GM12878 (cell line): ENCODE measurements around the gene RABL3. TPM values are rescaled to one million over a fixed set of nuclear protein-coding genes. Genes with fewer than 3 reads are reported as not detected.

Experiments
- ATAC-seq: fragments of 200-7000 bp; cut with Tn5 transposase; 3 replicates; pipeline ENCODE4 v1.9.1; 2020; ENCODE audit warnings: mild to moderate bottlenecking, moderate library complexity
- BruUV-seq: library from RNA; stranded (reverse); fragments of 400-500 nt; replicated peaks from 2 replicates; lab custom pipeline; 2021; lab: Mats Ljungman, UMichigan
- CTCF ChIA-PET: fragments of 300-600 bp; sonication (Branson Sonifier 250); formaldehyde crosslinking; extraction: SDS; loops from one replicate; lab custom pipeline; 2021; ENCODE audit warnings: inconsistent platforms; lab: Yijun Ruan, JAX
- POLR2A ChIA-PET: fragments of 350-600 bp; formaldehyde crosslinking; extraction: SDS; loops from one replicate; lab custom pipeline; 2021; ENCODE audit warnings: inconsistent platforms; lab: Charles Lee
- RAD21 ChIA-PET: fragments of 300-600 bp; sonication (Branson Sonifier 250); formaldehyde crosslinking; loops from one replicate; lab custom pipeline; 2023; ENCODE audit warnings: antibody characterized with exemption; ENCODE audit not compliant: unreplicated experiment; lab: Charles Lee
- SMC1A ChIA-PET: fragments of 300-600 bp; sonication (Branson Sonifier 250); formaldehyde crosslinking; loops from one replicate; lab custom pipeline; 2023; ENCODE audit not compliant: unreplicated experiment, uncharacterized antibody; lab: Charles Lee
- DNase-seq: peaks from one replicate; pipeline ENCODE4 v3.0.0-alpha.2; 2011; ENCODE audit warnings: low read depth, low spot score
- FAIRE-seq: peaks from 3 replicates; lab custom pipeline; 2011; peaks lifted over from hg19 to GRCh38; lab: Jason Lieb, UNC
- H2AFZ ChIP-seq: 2 replicates; pipeline ENCODE4 v1.6.0; 2011; ENCODE audit warnings: low read depth, low read length, control low read depth; ENCODE audit not compliant: control insufficient read depth
- H3K27ac ChIP-seq: 2 replicates; pipeline ENCODE4 v1.5.1; 2011; ENCODE audit warnings: control low read depth; ENCODE audit not compliant: control insufficient read depth, insufficient read depth
- H3K27me3 ChIP-seq, 2 experiments: replicated peaks in 1 of 2; 2 replicates each; pipeline versions ENCODE4 v1.6.0 to v1.6.1; 2011; ENCODE audit warnings: low read length in 1 of 2; ENCODE audit not compliant: control insufficient read depth in 2 of 2, insufficient read depth in 2 of 2
- H3K36me3 ChIP-seq, 2 experiments: 2 replicates each; pipeline ENCODE4 v1.5.1; 2011; ENCODE audit warnings: low read length in 1 of 2; ENCODE audit not compliant: control insufficient read depth in 2 of 2, insufficient read depth in 2 of 2
- H3K4me1 ChIP-seq: 2 replicates; pipeline ENCODE4 v1.6.1; 2011; ENCODE audit warnings: mild to moderate bottlenecking, low read length, moderate library complexity, mixed read lengths; ENCODE audit not compliant: control insufficient read depth, insufficient read depth
- H3K4me2 ChIP-seq: 2 replicates; pipeline ENCODE4 v1.6.0; 2011; ENCODE audit warnings: control low read depth; ENCODE audit not compliant: control insufficient read depth, insufficient read depth
- H3K4me3 ChIP-seq: fragments of 200-600 bp; sonication (generic); 2 replicates; pipeline ENCODE4 v1.5.1; 2016
- H3K79me2 ChIP-seq: 2 replicates; pipeline ENCODE4 v1.6.0; 2011; ENCODE audit warnings: low read length; ENCODE audit not compliant: control insufficient read depth, insufficient read depth
- H3K9ac ChIP-seq: 2 replicates; pipeline ENCODE4 v1.8.0; 2011; ENCODE audit warnings: low read length, control low read depth, mixed read lengths; ENCODE audit not compliant: control insufficient read depth, insufficient read depth
- H3K9me3 ChIP-seq: replicated peaks from 3 replicates; pipeline ENCODE4 v1.5.1; 2011; ENCODE audit warnings: mild to moderate bottlenecking, low read length; ENCODE audit not compliant: control insufficient read depth, insufficient read depth
- H4K20me1 ChIP-seq: 2 replicates; pipeline ENCODE4 v1.6.0; 2011; ENCODE audit not compliant: control insufficient read depth, insufficient read depth
- BACH1 ChIP-seq: fragments of 450-650 bp; IDR thresholded peaks from 2 replicates; pipeline ENCODE4 v1.6.1; 2017; ENCODE audit warnings: mild to moderate bottlenecking, borderline replicate concordance
- CEBPZ ChIP-seq: fragments of 150-350 bp; IDR thresholded peaks from 2 replicates; pipeline ENCODE4 v1.6.1; 2016; ENCODE audit warnings: low read depth, low read length
- CREM ChIP-seq: IDR thresholded peaks from 2 replicates; pipeline ENCODE4 v1.6.1; 2014; ENCODE audit warnings: antibody characterized with exemption, low read depth
- E2F8 ChIP-seq: fragments of 450-650 bp; IDR thresholded peaks from 2 replicates; pipeline ENCODE4 v1.6.1; 2018; ENCODE audit warnings: mild to moderate bottlenecking, low read depth, moderate library complexity; ENCODE audit not compliant: partially characterized antibody
- HDAC2 ChIP-seq: fragments of 200-600 bp; sonication (generic); IDR thresholded peaks from 2 replicates; pipeline ENCODE4 v1.6.1; 2017
- KDM1A ChIP-seq: fragments of 200-600 bp; sonication (generic); IDR thresholded peaks from 2 replicates; pipeline ENCODE4 v1.6.1; 2016; ENCODE audit warnings: borderline replicate concordance
- NFIC ChIP-seq: IDR thresholded peaks from 2 replicates; pipeline ENCODE4 v1.6.1; 2012; ENCODE audit warnings: low read depth, mild to moderate bottlenecking, inconsistent platforms, low read length, moderate library complexity
- NR2C2 ChIP-seq: IDR thresholded peaks from 2 replicates; pipeline ENCODE4 v1.6.1; 2011; ENCODE audit warnings: borderline replicate concordance, low read depth; ENCODE audit not compliant: control insufficient read depth, insufficient read length
- PAX5 ChIP-seq: IDR thresholded peaks from 2 replicates; pipeline ENCODE4 v1.6.1; 2011; ENCODE audit warnings: low read depth, low read length, borderline replicate concordance
- RAD21 ChIP-seq: IDR thresholded peaks from 2 replicates; pipeline ENCODE4 v1.6.1; 2011; ENCODE audit warnings: mild to moderate bottlenecking, low read depth, low read length, moderate library complexity; ENCODE audit not compliant: insufficient read depth
- RB1 ChIP-seq: fragments of 450-650 bp; formaldehyde crosslinking; IDR thresholded peaks from 2 replicates; pipeline ENCODE4 v1.6.1; 2017; ENCODE audit warnings: mild to moderate bottlenecking, borderline replicate concordance
- SMAD1 ChIP-seq: fragments of 450-650 bp; IDR thresholded peaks from 2 replicates; pipeline ENCODE4 v1.6.1; 2018; ENCODE audit warnings: mild to moderate bottlenecking, low read depth; ENCODE audit not compliant: partially characterized antibody
- SMC3 ChIP-seq: IDR thresholded peaks from 2 replicates; pipeline ENCODE4 v1.6.1; 2011; ENCODE audit warnings: low read length, improper control_type of control experiment, borderline replicate concordance
- ZNF274 ChIP-seq: IDR thresholded peaks from one replicate; pipeline ENCODE4 v1.8.0; 2011; ENCODE audit not compliant: insufficient read length, insufficient read depth
- WGBS: methylation state at CpG from one replicate; pipeline ENCODE4 v1.1.6; 2016; ENCODE audit warnings: low lambda C conversion rate; ENCODE audit not compliant: insufficient replicate concordance, insufficient coverage; ENCODE audit errors: missing lambda C conversion rate; 5-methylcytosine and 5-hydroxymethylcytosine counted together
- in situ Hi-C: fragments of 300-500 bp; cut with MboI; formaldehyde crosslinking; loops from 9 replicates; pipeline ENCODE4 v1.14.3; 2018; ENCODE audit warnings: mixed read lengths
- intact Hi-C: fragments of 100-400 bp; cut with micrococcal nuclease; formaldehyde crosslinking; loops from one replicate; pipeline ENCODE4 v1.14.2; 2022; ENCODE audit not compliant: unreplicated experiment
- polyA plus RNA-seq, 11 experiments: library from polyadenylated mRNA; depleted of rRNA in 4 of 11; unstranded in 6 of 11; stranded (reverse) in 5 of 11; fragments of >200 nt; fragmentation: Nextera tagmentation in 4 of 11; fragmentation: Illumina TruSeq in 1 of 11; extraction: Ambion mirVana in 4 of 11; extraction: Trizol in 1 of 11; gene quantifications; 1 replicate in 1 of 11; 2 replicates in 10 of 11; pipeline versions ENCODE4 v1.2.1 to v1.2.3, GENCODE V29; 2011 to 2016; ENCODE audit warnings: inconsistent platforms in 2 of 11, missing spikeins in 2 of 11, low read depth in 1 of 11
- total RNA-seq, 4 experiments: library from RNA; depleted of rRNA in 3 of 4; stranded (reverse); fragments of >200 nt in 3 of 4; fragmentation: Illumina TruSeq in 1 of 4; extraction: Trizol in 1 of 4; gene quantifications; 2 replicates each; pipeline versions ENCODE4 v1.2.1 to v1.2.3, GENCODE V29; 2013 to 2021

Gene RABL3
- total and polyA plus RNA-seq, 10 of the 15 experiments (the other 5 are each of a cell fraction or from before 2014, with no cell fraction given): 10.5 to 38.0 (median 25.2) TPM

GRCh38 chr3:120772081-120772480, 29.8 kb upstream of the RABL3 start (continued):
- no peak for TF ChIP-seq CEBPZ

- TF ChIP-seq ZNF274 (no peak), CREM (no peak), RB1 (no peak), NFIC (no peak), HDAC2 (no peak), SMC3 (no peak), BACH1 (no peak), SMAD1 (no peak), PAX5 (no peak), NR2C2 (no peak), E2F8 (no peak), RAD21 (no peak), KDM1A (no peak)
- no peak for ATAC-seq
- H3K9me3 ChIP-seq: no peaks in the 10 kb centered on the region
- H3K9ac ChIP-seq: no peak overlapping the region
- peaks cover 18% of the 10 kb centered on the region for H3K79me2 ChIP-seq
- CTCF ChIA-PET: interaction anchor here (1.1 kb wide), 1 partner anchor 8 kb away, joined by 3 read pairs; no protein-coding TSS in a partner anchor
- H3K4me2 ChIP-seq: no peak overlapping the region
- no peaks in the 10 kb centered on the region for H3K27me3 ChIP-seq
- no peak overlapping the region for H3K27ac ChIP-seq
- WGBS: 95% methylated on average over 4 of the region's 4 CpGs
- SMC1A ChIA-PET: interaction anchor here (1.0 to 1.9 kb wide), 4 partner anchors 14 to 26 kb away, joined by 3 to 11 read pairs (median 4); no protein-coding TSS in a partner anchor
- RAD21 ChIA-PET: no interaction called here
- H2AFZ ChIP-seq: no peak overlapping the region
- no peaks in the 10 kb centered on the region for H4K20me1 ChIP-seq
- in situ Hi-C loops: no loop called here
- intact Hi-C loops: no loop called here
- H3K4me1 ChIP-seq: peaks cover 6% of the 10 kb centered on the region; the same call in 1 of the 2 replicates
- H3K4me3 ChIP-seq: no peak overlapping the region
- POLR2A ChIA-PET: interaction anchor here (0.6 to 1.3 kb wide), 2 partner anchors 30 to 32 kb away, joined by 3 read pairs; no protein-coding TSS in a partner anchor
- FAIRE-seq: no peak
- peaks cover 0 to 3% of the 10 kb centered on the region in 2 experiments; a peak in 2 of 4 replicates for H3K36me3 ChIP-seq
- DNase-seq: no peak
- no TSS peak for BruUV-seq
These were observed 28.6 kb upstream of the RABL3 start for GRCh38 chr3:120770891-120771290.
